BJ (cell line): ENCODE data around the gene TMEM198. TPM values are rescaled to one million over a fixed set of nuclear protein-coding genes. Genes with fewer than 3 reads are reported as not detected.

Source experiments
- CTCF ChIA-PET: fragments of 350-600 bp; formaldehyde crosslinking; extraction: SDS; loops from one replicate; lab custom pipeline; 2021; ENCODE audit warnings: antibody characterized with exemption, inconsistent platforms; lab: Yijun Ruan, JAX
- POLR2A ChIA-PET: fragments of 300-600 bp; sonication (Branson Sonifier 250); formaldehyde crosslinking; extraction: SDS; loops from one replicate; lab custom pipeline; 2021; ENCODE audit warnings: antibody characterized with exemption; lab: Charles Lee
- DNase-seq: peaks from one replicate; pipeline ENCODE4 v3.0.0-alpha.2; 2011; ENCODE audit warnings: low read depth
- H3K27me3 ChIP-seq: 2 replicates; pipeline ENCODE4 v1.6.0; 2011; ENCODE audit warnings: low read length; ENCODE audit not compliant: control insufficient read depth, insufficient read depth
- H3K36me3 ChIP-seq: 2 replicates; pipeline ENCODE4 v1.5.1; 2011; ENCODE audit warnings: low read length; ENCODE audit not compliant: control insufficient read depth, insufficient read depth
- H3K4me3 ChIP-seq: 2 replicates; pipeline ENCODE4 v1.5.1; 2011; ENCODE audit warnings: low read depth, mild to moderate bottlenecking, control low read depth, low read length
- CTCF ChIP-seq: IDR thresholded peaks from 2 replicates; pipeline ENCODE4 v1.5.1; 2011; ENCODE audit warnings: low read depth, mild to moderate bottlenecking, control low read depth, inconsistent platforms, low read length, moderate library complexity; ENCODE audit not compliant: insufficient read depth
- polyA plus RNA-seq: library from polyadenylated mRNA; depleted of rRNA; stranded (reverse); fragments of >200 nt; gene quantifications from 2 replicates; pipeline ENCODE4 v1.2.3, GENCODE V29; 2011

Gene TMEM198
- polyA plus RNA-seq, 1 experiment: 4.0 TPM

DNA sequence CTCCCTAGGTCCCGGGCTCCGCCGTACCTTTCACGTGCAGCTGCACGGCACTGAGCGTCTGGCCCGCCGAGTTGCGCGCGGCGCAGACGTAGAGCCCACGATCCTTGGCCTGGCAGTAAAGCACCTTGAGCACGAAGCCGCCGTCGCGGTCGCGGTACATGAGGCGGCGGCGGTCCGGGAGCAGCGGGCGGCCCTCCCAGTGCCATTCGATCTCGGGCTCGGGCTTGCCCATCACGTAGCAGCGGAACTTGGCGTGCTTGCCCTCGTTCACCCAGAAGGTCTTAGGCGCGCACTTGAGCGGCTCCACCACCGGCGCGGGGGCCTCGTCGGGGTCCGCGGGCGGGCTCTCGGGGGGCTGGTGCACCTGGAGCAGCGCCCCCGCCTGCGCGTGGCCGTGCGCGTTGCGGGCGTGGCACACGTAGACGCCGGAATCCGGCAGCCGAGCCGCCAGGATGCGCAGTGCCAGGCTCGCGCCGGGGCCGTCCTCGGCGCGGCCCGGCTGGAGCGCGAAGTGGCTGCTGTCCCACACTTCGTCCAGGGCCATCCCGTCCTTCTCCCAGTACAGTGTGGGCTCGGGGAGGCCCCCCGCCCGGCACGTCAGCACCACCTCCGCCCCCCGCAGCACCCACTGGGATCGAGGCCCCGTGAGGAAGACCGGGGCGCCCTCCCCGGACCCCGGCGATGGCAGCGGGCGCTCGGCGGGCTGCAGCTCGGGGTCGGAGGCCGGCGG is 26.5 kb downstream of the TMEM198 start:
- no peak for DNase-seq
- CTCF ChIA-PET: interaction anchor here (0.6 to 2.9 kb wide), 13 partner anchors 10 to 182 kb away, joined by 3 to 25 read pairs (median 5); partner anchors contain the start of gene STK11IP
- H3K36me3 ChIP-seq: peaks cover 7% of the 10 kb centered on the region

DNA sequence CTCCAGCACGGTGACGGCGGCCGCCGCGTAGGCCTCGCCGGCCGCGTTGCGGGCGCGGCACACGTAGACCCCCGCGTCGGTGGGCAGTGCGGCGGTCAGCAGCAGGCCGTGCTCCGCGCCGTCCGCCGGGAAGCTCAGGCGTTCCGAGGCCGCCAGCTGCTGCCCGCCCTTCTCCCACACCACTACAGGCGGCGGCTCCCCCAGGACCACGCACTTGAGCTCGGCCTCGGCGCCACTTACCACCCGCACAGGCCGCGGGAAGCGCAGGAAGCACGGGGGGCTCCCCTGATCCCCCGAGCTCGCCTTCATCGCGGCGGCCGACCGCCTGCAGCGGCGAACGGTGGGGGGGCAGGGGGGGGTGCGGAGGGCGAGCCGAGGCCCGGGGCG is 27.1 kb downstream of the TMEM198 start:
- ChIA-PET POLR2A (interaction anchor here (0.6 kb wide), 1 partner anchor 27 kb away, joined by 3 read pairs; the partner anchor contains the start of gene STK11IP), CTCF (interaction anchor here (0.6 to 2.9 kb wide), 14 partner anchors 10 to 182 kb away, joined by 3 to 25 read pairs (median 5); partner anchors contain the start of gene STK11IP)
- no peak for DNase-seq
- peaks cover 7% of the 10 kb centered on the region for H3K36me3 ChIP-seq
- H3K4me3 ChIP-seq: peak overlapping the region; percentile 76
- no peaks in the 10 kb centered on the region; the same call in 1 of the 2 replicates for H3K27me3 ChIP-seq
- TF ChIP-seq CTCF: no peak

More for the DNA sequence above, 26.5 kb downstream of the TMEM198 start:
- TF ChIP-seq CTCF: no peak
- no peaks in the 10 kb centered on the region; the same call in 1 of the 2 replicates for H3K27me3 ChIP-seq
- peak overlapping the region; percentile 76 for H3K4me3 ChIP-seq
- POLR2A ChIA-PET: interaction anchor here (0.6 kb wide), 1 partner anchor 27 kb away, joined by 3 read pairs; the partner anchor contains the start of gene STK11IP

DNA sequence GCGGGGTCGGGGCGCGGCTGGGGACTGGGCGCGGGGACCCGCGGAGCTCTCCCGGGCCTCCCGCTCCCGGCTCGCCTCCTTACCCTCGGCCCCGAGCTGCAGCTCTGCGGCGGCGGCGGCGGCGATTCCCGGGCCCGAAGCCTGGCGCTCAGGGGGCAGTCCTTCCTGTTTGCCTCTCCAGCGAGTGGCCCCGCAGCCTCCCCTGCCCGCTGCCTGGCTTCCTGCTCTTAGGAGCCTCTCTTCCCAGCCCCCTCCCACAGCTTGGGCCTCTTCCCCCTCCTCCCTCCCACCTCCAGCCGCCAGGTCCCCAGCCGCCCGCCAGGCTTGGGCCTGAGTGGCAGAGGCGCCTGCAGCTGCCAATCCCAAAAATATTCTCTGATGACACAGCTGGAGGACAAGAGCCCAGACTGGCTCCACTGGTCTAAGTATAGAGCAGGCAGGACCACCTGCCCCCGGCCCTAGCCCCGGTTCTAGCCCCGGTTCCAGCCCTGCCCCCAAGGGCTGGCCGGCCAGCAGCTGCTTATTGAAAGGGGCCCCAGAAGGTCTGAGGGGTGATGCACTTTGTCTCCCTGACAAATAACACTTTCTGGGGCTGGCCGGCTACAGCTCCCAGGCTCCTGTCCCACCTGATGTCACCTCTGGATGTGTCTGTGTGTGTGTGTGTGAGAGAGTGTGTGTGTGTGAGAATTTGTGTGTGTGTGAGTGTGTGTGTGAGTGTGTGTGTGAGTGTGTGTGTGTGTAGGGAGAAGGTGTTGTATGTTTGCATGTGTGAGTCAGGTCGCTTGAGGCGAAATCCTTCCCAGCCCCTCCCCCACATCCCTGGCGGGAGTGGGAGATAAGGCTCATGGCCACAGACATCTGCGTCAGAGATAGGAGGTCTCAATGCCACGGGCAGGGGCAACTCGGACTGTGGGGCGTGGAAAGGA is 27.7 kb downstream of the TMEM198 start, which contains the start of gene OBSL1:
TSS of gene OBSL1 (minus strand) at position 229 of the 926 bp plus-strand sequence. CDS start 307 bp downstream, outside the sequence.
- POLR2A ChIA-PET: interaction anchor here (0.6 kb wide), 1 partner anchor 26 kb away, joined by 3 read pairs; the partner anchor contains the start of gene STK11IP

GRCh38 chr2:219572237-219573001 is 28.6 kb downstream of the TMEM198 start, which contains the start of gene INHA:
Gene INHA, plus strand, starts transcription at chr2:219572310. Its CDS starts 65 bp downstream, at chr2:219572375.
- ChIA-PET CTCF (interaction anchor here (2.9 to 4.9 kb wide), 2 partner anchors 12 to 117 kb away, joined by 11 to 24 read pairs; no protein-coding TSS in a partner anchor), POLR2A (no interaction called here)
- peak within 1 kb of the TSS; percentile 76 for H3K4me3 ChIP-seq
- H3K36me3 ChIP-seq: peaks cover 5% of the 10 kb centered on the region
- peaks cover 9% of the 10 kb centered on the region for H3K27me3 ChIP-seq
- TF ChIP-seq CTCF: no peak
- DNase-seq: no peak

More for the DNA sequence above, 27.7 kb downstream of the TMEM198 start, which contains the start of gene OBSL1:
- DNase-seq: no peak
- Histone ChIP-seq H3K4me3 (peak within 1 kb of the TSS; percentile 76), H3K27me3 (peaks cover 5% of the 10 kb centered on the region), H3K36me3 (peaks cover 7% of the 10 kb centered on the region)
- no peak for TF ChIP-seq CTCF
- CTCF ChIA-PET: interaction anchor here (0.6 to 2.9 kb wide), 13 partner anchors 10 to 183 kb away, joined by 3 to 25 read pairs (median 5); partner anchors contain the start of gene STK11IP
